SU-DHL-6 (cell line): Measurements from ENCODE around the gene NACAD.

ENCODE experiments used
- EZH2phosphoT487 ChIP-seq: fragments of 200-600 bp; sonication (generic), shearing (Covaris generic); conservative IDR thresholded peaks from 2 replicates; pipeline ENCODE4 v1.6.1; 2018; ENCODE audit warnings: mild to moderate bottlenecking, antibody characterized with exemption, low read length, moderate library complexity, mixed read lengths
- TF ChIP-seq, protein P1 (sequence below): fragments of 200-600 bp; sonication (generic); IDR thresholded peaks from one replicate; pipeline ENCODE4 v1.5.1; 2017; ENCODE audit warnings: antibody characterized with exemption, mild to moderate bottlenecking, low read length, moderate library complexity; ENCODE audit not compliant: insufficient read depth, poor library complexity, severe bottlenecking

DNA sequence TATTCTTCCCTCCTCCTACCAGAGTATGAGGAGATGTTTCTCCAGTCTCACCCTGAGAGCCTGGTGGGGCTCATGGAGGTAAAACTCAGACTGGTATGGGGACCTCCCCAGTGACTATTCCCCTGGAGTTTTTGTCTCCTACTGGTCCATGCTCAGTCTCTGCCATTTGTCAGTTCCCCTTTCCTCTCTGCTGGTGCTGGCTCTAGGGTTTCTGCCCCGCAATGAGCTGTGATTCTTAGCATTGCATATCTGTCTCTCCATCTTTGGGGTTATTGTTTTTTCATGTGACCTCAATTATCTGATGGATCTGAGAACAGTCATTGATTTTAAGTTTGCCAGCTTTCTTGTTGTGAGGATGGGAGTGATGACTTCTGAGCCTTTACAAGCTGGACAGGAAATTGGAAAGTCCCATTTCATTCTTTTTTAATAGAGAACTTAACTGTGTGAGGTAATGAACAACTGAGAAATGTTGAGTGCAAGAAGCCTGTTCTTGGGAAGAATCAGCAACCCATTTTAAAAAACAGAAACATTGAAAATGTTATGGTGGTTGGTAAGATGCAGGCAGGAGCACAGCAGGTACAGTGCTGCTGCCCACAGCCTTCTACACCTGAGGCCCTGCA lies 26.9 kb downstream of the NACAD start:
- TF ChIP-seq, protein P1, sequence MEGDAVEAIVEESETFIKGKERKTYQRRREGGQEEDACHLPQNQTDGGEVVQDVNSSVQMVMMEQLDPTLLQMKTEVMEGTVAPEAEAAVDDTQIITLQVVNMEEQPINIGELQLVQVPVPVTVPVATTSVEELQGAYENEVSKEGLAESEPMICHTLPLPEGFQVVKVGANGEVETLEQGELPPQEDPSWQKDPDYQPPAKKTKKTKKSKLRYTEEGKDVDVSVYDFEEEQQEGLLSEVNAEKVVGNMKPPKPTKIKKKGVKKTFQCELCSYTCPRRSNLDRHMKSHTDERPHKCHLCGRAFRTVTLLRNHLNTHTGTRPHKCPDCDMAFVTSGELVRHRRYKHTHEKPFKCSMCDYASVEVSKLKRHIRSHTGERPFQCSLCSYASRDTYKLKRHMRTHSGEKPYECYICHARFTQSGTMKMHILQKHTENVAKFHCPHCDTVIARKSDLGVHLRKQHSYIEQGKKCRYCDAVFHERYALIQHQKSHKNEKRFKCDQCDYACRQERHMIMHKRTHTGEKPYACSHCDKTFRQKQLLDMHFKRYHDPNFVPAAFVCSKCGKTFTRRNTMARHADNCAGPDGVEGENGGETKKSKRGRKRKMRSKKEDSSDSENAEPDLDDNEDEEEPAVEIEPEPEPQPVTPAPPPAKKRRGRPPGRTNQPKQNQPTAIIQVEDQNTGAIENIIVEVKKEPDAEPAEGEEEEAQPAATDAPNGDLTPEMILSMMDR, result no peak
- no peak for TF ChIP-seq EZH2phosphoT487
